ENCODE measurements around the gene EPB42. TPM values are rescaled to one million over a fixed set of nuclear protein-coding genes. Genes with fewer than 3 reads are reported as not detected.

EPB42 gene
- total RNA-seq, 2 experiments from 2014 or later: not detected

GRCh38 chr15:43243020-43243645 lies 22.3 kb upstream of the EPB42 start:
- Mint-ChIP-seq H3K9me3 (no peaks in the 10 kb centered on the region), H3K36me3 (ENCODE audit: low read depth) (no peaks in the 10 kb centered on the region), H3K27me3 (peaks cover 13% of the 10 kb centered on the region), H3K4me3 (no peak overlapping the region), H3K4me1 (ENCODE audit: low read depth) (no peaks in the 10 kb centered on the region), H3K27ac (no peak overlapping the region)
- Histone ChIP-seq H3K27ac (ENCODE audit: low read depth in 1 of 2, low read length in 2 of 2) (no peak overlapping the region), H3K4me3 (ENCODE audit: low read length) (no peak overlapping the region), H3K4me1 (ENCODE audit: insufficient read depth, low read length) (no peaks in the 10 kb centered on the region), H3K9me3 (ENCODE audit: control insufficient read depth in 1 of 2, insufficient read depth in 1 of 2, low read length in 2 of 2) (no peaks in the 10 kb centered on the region), H3K36me3 (ENCODE audit: insufficient read depth, low read length) (no peaks in the 10 kb centered on the region), H3K27me3 (ENCODE audit: control insufficient read depth in 1 of 2, insufficient read depth in 2 of 2, low read length in 2 of 2) (no peaks in the 10 kb centered on the region)
- POLR2A ChIA-PET: no interaction called here
- CTCF ChIA-PET: no interaction called here
- TF ChIP-seq, protein P1, sequence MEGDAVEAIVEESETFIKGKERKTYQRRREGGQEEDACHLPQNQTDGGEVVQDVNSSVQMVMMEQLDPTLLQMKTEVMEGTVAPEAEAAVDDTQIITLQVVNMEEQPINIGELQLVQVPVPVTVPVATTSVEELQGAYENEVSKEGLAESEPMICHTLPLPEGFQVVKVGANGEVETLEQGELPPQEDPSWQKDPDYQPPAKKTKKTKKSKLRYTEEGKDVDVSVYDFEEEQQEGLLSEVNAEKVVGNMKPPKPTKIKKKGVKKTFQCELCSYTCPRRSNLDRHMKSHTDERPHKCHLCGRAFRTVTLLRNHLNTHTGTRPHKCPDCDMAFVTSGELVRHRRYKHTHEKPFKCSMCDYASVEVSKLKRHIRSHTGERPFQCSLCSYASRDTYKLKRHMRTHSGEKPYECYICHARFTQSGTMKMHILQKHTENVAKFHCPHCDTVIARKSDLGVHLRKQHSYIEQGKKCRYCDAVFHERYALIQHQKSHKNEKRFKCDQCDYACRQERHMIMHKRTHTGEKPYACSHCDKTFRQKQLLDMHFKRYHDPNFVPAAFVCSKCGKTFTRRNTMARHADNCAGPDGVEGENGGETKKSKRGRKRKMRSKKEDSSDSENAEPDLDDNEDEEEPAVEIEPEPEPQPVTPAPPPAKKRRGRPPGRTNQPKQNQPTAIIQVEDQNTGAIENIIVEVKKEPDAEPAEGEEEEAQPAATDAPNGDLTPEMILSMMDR (IDR thresholded peaks at IDR 0.05): no peak
- ATAC-seq (ENCODE audit: poor library complexity) (no peak), DNase-seq (no peak)
- intact Hi-C loops (cut with DNase I, micrococcal nuclease): no loop called here

- POLR2A ChIA-PET: no interaction called here
- no peaks in the 10 kb centered on the region for H3K36me3 ChIP-seq (ENCODE audit: insufficient read depth, low read length)
- CTCF ChIA-PET: no interaction called here
- H3K27ac ChIP-seq (ENCODE audit: low read depth in 1 of 2, low read length in 2 of 2): no peak overlapping the region
- Mint-ChIP-seq H3K4me1 (ENCODE audit: low read depth) (no peaks in the 10 kb centered on the region), H3K36me3 (ENCODE audit: low read depth) (no peaks in the 10 kb centered on the region), H3K9me3 (no peaks in the 10 kb centered on the region), H3K27ac (no peak overlapping the region), H3K4me3 (no peak overlapping the region), H3K27me3 (peaks cover 13% of the 10 kb centered on the region)
- intact Hi-C loops (cut with DNase I, micrococcal nuclease): no loop called here
- H3K4me3 ChIP-seq (ENCODE audit: low read length): no peak overlapping the region
- TF ChIP-seq, protein P1 (IDR thresholded peaks at IDR 0.05): no peak
- no peaks in the 10 kb centered on the region for H3K27me3 ChIP-seq (ENCODE audit: control insufficient read depth in 1 of 2, insufficient read depth in 2 of 2, low read length in 2 of 2)
- DNase-seq: no peak
- no peaks in the 10 kb centered on the region for H3K9me3 ChIP-seq (ENCODE audit: control insufficient read depth in 1 of 2, insufficient read depth in 1 of 2, low read length in 2 of 2)
- ATAC-seq (ENCODE audit: poor library complexity): no peak
- no peaks in the 10 kb centered on the region for H3K4me1 ChIP-seq (ENCODE audit: insufficient read depth, low read length)
These were observed 21.8 kb upstream of the EPB42 start for GRCh38 chr15:43242616-43243015.

DNA sequence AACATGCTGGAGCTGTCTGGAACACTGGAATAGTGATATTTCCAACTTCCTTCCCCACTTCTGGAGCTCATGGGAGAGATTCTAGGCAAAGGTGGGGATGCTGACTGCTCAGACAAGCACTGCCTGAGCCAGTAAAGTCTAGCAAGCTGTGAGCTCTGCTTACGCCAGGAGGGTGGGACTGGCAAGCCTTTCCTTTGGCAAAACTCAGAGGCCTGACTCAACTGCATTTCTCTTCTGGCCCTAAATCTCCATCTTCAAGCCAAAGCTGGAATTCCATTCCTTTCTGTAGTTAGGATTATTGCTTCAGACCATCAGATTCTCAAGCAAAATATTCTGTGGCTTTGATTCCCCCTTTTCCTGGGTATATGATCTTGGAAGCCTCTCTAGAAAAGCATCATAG lies 20.3 kb upstream of the EPB42 start:
- H3K4me3 Mint-ChIP-seq: no peak overlapping the region
- H3K27ac Mint-ChIP-seq: no peak overlapping the region
- intact Hi-C loops (cut with DNase I, micrococcal nuclease): no loop called here
- no peak for ATAC-seq (ENCODE audit: poor library complexity)
- ChIA-PET CTCF (no interaction called here), POLR2A (no interaction called here)
- no peaks in the 10 kb centered on the region for H3K36me3 ChIP-seq (ENCODE audit: insufficient read depth, low read length)
- H3K27me3 Mint-ChIP-seq: peaks cover 15% of the 10 kb centered on the region
- no peak overlapping the region for H3K27ac ChIP-seq (ENCODE audit: low read depth in 1 of 2, low read length in 2 of 2)
- no peak for DNase-seq
- no peaks in the 10 kb centered on the region for H3K27me3 ChIP-seq (ENCODE audit: control insufficient read depth in 1 of 2, insufficient read depth in 2 of 2, low read length in 2 of 2)
- H3K4me1 Mint-ChIP-seq (ENCODE audit: low read depth): no peaks in the 10 kb centered on the region
- no peaks in the 10 kb centered on the region for H3K36me3 Mint-ChIP-seq (ENCODE audit: low read depth)
- H3K9me3 Mint-ChIP-seq: no peaks in the 10 kb centered on the region
- TF ChIP-seq, protein P1 (IDR thresholded peaks at IDR 0.05): no peak
- no peaks in the 10 kb centered on the region for H3K9me3 ChIP-seq (ENCODE audit: control insufficient read depth in 1 of 2, insufficient read depth in 1 of 2, low read length in 2 of 2)
- H3K4me3 ChIP-seq (ENCODE audit: low read length): no peak overlapping the region
- H3K4me1 ChIP-seq (ENCODE audit: insufficient read depth, low read length): no peaks in the 10 kb centered on the region

All from CD4-positive, alpha-beta T cell (primary cell).